HepG2 (cell line): ENCODE results near the gene PANK4. TPM values are rescaled to one million over a fixed set of nuclear protein-coding genes. Genes with fewer than 3 reads are reported as not detected.
A peak's percentile ranks its signal among the peaks of the same experiment; 100 is the strongest.

Source experiments
- ARNTL ChIP-seq: sonication (generic); formaldehyde crosslinking; IDR thresholded peaks from 2 replicates; pipeline ENCODE4 v1.4.0; 2020; ENCODE audit warnings: mild to moderate bottlenecking, missing genetic modification reagents
- CC2D1A ChIP-seq: sonication (generic); formaldehyde crosslinking; IDR thresholded peaks from 2 replicates; pipeline ENCODE4 v1.8.1; 2023; ENCODE audit warnings: mild to moderate bottlenecking, missing genetic modification reagents
- CCAR2 ChIP-seq: fragments of 200-400 bp; formaldehyde crosslinking; optimal IDR thresholded peaks from 2 replicates; pipeline ENCODE3; 2018; ENCODE audit warnings: low read depth, mild to moderate bottlenecking, low read length, moderate library complexity
- CENPT ChIP-seq: sonication (generic); formaldehyde crosslinking; IDR thresholded peaks from 2 replicates; pipeline ENCODE4 v1.8.0; 2022; ENCODE audit warnings: low read depth, mild to moderate bottlenecking, moderate library complexity, missing genetic modification reagents
- CERS6 ChIP-seq: sonication (generic); formaldehyde crosslinking; IDR thresholded peaks from 2 replicates; pipeline ENCODE4 v1.5.0; 2020; ENCODE audit warnings: missing genetic modification reagents
- CHCHD3 ChIP-seq: sonication (generic); formaldehyde crosslinking; IDR thresholded peaks from 2 replicates; pipeline ENCODE4 v1.8.0; 2022; ENCODE audit warnings: mild to moderate bottlenecking, missing genetic modification reagents, moderate library complexity
- GATA4 ChIP-seq: sonication (generic); IDR thresholded peaks from 2 replicates; pipeline ENCODE4 v1.6.1; 2016; ENCODE audit warnings: antibody characterized with exemption, low read depth, borderline replicate concordance
- HCFC1 ChIP-seq: fragments of 150-350 bp; IDR thresholded peaks from 2 replicates; pipeline ENCODE4 v1.6.1; 2014; ENCODE audit warnings: low read depth, low read length
- HDAC6 ChIP-seq: fragments of 200-600 bp; sonication (generic); IDR thresholded peaks from 2 replicates; pipeline ENCODE4 v1.7.0; 2017; ENCODE audit warnings: mild to moderate bottlenecking, antibody characterized with exemption, low read length, low read depth
- MAFF ChIP-seq: IDR thresholded peaks from 2 replicates; pipeline ENCODE4 v1.6.1; 2011; ENCODE audit warnings: low read depth, low read length, improper control_type of control experiment
- MBNL3 ChIP-seq: fragments of 250-450 bp; sonication (Bioruptor Pico); conservative IDR thresholded peaks from 2 replicates; pipeline ENCODE4 v1.8.0; 2022; ENCODE audit warnings: mild to moderate bottlenecking, inconsistent platforms
- MED13 ChIP-seq: sonication (generic); formaldehyde crosslinking; IDR thresholded peaks from 2 replicates; pipeline ENCODE4 v1.5.0; 2020; ENCODE audit warnings: missing genetic modification reagents
- MYNN ChIP-seq: sonication (generic); formaldehyde crosslinking; IDR thresholded peaks from 2 replicates; pipeline ENCODE4 v1.4.0; 2020; ENCODE audit warnings: mild to moderate bottlenecking, low read depth, missing genetic modification reagents
- NFKB2 ChIP-seq: sonication (generic); formaldehyde crosslinking; IDR thresholded peaks from 2 replicates; pipeline ENCODE4 v1.4.0; 2020; ENCODE audit warnings: missing genetic modification reagents, borderline replicate concordance
- REPIN1 ChIP-seq: sonication (generic); formaldehyde crosslinking; IDR thresholded peaks from 2 replicates; pipeline ENCODE4 v1.8.0; 2022; ENCODE audit warnings: missing genetic modification reagents, low read depth, mild to moderate bottlenecking, borderline replicate concordance
- SNAPC4 ChIP-seq: sonication (generic); formaldehyde crosslinking; IDR thresholded peaks from 2 replicates; pipeline ENCODE4 v1.4.0; 2020; ENCODE audit warnings: mild to moderate bottlenecking, missing genetic modification reagents
- ZBTB42 ChIP-seq: sonication (generic); formaldehyde crosslinking; IDR thresholded peaks from 2 replicates; pipeline ENCODE4 v1.5.0; 2020; ENCODE audit warnings: mild to moderate bottlenecking, missing genetic modification reagents
- ZNF12 ChIP-seq: sonication (generic); formaldehyde crosslinking; IDR thresholded peaks from 2 replicates; pipeline ENCODE4 v1.5.0; 2020; ENCODE audit warnings: missing genetic modification reagents
- ZNF564 ChIP-seq: sonication (generic); formaldehyde crosslinking; IDR thresholded peaks from 2 replicates; pipeline ENCODE4 v1.8.1; 2023; ENCODE audit warnings: mild to moderate bottlenecking, missing genetic modification reagents
- polyA plus RNA-seq, 8 experiments: library from polyadenylated mRNA; depleted of rRNA in 3 of 8; stranded (reverse) in 7 of 8; unstranded in 1 of 8; fragments of >200 nt; fragmentation: Illumina TruSeq in 4 of 8; extraction: Trizol in 4 of 8; gene quantifications; 2 replicates each; pipeline versions ENCODE4 v1.2.1 to v1.2.3, GENCODE V29; 2011 to 2016; ENCODE audit warnings: low read depth in 4 of 8, missing spikeins in 1 of 8, mixed read lengths in 1 of 8; ENCODE audit not compliant: insufficient read depth in 1 of 8
- total RNA-seq, 5 experiments: library from RNA; depleted of rRNA; stranded (reverse); fragments of >200 nt; fragmentation: Illumina TruSeq; extraction: Trizol; gene quantifications; 2 replicates each; pipeline ENCODE4 v1.2.3, GENCODE V29; 2016; ENCODE audit warnings: low read depth in 1 of 5
- TF ChIP-seq, protein P1 (sequence below): sonication (generic); formaldehyde crosslinking; IDR thresholded peaks from 2 replicates; pipeline ENCODE4 v1.8.0; 2022; ENCODE audit warnings: missing genetic modification reagents, mild to moderate bottlenecking, inconsistent platforms, borderline replicate concordance
- TF ChIP-seq, protein P2 (sequence below): sonication (generic); formaldehyde crosslinking; IDR thresholded peaks from 2 replicates; pipeline ENCODE4 v1.8.0; 2022; ENCODE audit warnings: mild to moderate bottlenecking, missing genetic modification reagents; ENCODE audit not compliant: insufficient replicate concordance

PANK4 gene
- total and polyA plus RNA-seq, 2 of the 13 experiments (the other 11 are each of a cell fraction or from before 2014, with no cell fraction given), result 17.4 to 19.3 TPM

DNA sequence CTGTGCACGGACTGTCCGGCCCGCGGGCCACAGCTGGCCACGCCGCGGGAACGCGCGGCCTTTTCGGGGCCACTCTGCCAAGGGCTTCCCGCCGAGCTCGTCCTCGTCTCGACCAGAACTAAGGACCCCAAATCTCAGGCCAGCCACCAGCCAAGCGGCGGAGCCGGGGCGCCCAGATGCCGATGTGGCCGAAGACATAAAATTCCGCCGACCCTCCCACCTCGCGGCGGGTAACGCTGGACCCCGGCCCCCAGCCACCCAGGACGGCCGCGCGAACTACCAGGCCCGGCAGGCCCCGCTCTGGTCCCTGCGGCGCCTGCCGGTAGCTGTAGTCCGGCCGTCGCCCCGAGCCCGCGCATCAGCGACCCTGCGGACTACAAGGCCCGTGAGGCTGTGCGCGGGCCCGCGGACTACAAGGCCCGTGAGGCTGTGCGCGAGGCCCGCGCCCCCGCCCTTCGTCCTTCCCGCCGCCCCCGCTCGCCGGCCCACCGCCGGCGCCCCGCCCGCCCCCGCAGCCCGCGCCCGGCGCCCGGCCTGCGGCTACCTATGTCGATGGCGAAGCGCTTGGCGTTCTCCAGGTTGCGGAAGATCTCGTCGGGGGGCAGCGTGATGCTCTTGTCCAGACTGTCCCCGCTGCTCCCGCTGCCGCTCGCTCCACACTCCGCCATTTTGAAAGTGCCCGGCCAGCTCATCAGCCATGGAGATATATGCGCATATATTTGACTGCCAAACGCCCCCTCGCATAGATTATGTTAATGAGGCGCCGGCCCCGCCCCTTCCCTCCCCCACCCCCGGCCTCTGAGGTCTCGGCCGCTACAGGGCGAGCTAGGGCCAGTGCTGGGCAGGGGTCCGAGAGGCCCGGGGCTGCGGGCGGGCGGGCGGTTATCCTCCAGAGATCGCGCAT lies at the start of gene PANK4 (continued):
- TF ChIP-seq SNAPC4 (CRISPR knock-in tag) (peak; percentile 94), HDAC6 (no peak), CC2D1A (CRISPR knock-in tag) (no peak), ZNF12 (CRISPR knock-in tag) (no peak), CHCHD3 (CRISPR knock-in tag) (no peak), MAFF (no peak), CENPT (no peak), GATA4 (no peak), MED13 (CRISPR knock-in tag) (no peak), CCAR2 (no peak), MYNN (CRISPR knock-in tag) (no peak), MBNL3 (no peak), ZBTB42 (CRISPR knock-in tag) (no peak), ZNF564 (CRISPR knock-in tag) (no peak), ARNTL (CRISPR knock-in tag) (no peak), NFKB2 (peak; percentile 58; the same call in 1 of the 2 replicates), REPIN1 (CRISPR knock-in tag) (no peak), CERS6 (no peak), HCFC1 (peak; percentile 98)
- TF ChIP-seq, protein P1, sequence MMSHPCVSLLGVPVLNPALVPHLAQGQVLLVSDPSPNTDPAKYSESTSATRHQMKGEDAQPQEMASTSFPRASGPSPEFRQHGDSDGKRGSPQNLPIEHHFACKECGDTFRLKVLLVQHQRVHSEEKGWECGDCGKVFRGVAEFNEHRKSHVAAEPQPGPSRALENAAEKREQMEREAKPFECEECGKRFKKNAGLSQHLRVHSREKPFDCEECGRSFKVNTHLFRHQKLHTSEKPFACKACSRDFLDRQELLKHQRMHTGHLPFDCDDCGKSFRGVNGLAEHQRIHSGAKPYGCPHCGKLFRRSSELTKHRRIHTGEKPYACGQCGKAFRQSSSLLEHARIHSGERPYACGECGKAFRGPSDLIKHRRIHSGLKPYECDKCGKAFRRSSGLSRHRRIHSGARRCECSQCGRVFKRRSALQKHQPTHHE (CRISPR knock-in tag), result no peak
- TF ChIP-seq, protein P2, sequence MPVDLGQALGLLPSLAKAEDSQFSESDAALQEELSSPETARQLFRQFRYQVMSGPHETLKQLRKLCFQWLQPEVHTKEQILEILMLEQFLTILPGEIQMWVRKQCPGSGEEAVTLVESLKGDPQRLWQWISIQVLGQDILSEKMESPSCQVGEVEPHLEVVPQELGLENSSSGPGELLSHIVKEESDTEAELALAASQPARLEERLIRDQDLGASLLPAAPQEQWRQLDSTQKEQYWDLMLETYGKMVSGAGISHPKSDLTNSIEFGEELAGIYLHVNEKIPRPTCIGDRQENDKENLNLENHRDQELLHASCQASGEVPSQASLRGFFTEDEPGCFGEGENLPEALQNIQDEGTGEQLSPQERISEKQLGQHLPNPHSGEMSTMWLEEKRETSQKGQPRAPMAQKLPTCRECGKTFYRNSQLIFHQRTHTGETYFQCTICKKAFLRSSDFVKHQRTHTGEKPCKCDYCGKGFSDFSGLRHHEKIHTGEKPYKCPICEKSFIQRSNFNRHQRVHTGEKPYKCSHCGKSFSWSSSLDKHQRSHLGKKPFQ (CRISPR knock-in tag), result no peak
